ENCODE results near the gene TMEM106C. TPM values are rescaled to one million over a fixed set of nuclear protein-coding genes. Genes with fewer than 3 reads are reported as not detected.

Gene TMEM106C
- total RNA-seq, 3 donors from 2014 or later (not counting 1 experiment from before 2014, with no cell fraction given) = 19.1 to 26.2 (median 22.5) TPM

GRCh38 chr12:47989666-47990065 lies 26.3 kb downstream of the TMEM106C start:
- H3K4me3 Mint-ChIP-seq = no peak overlapping the region
- intact Hi-C loops (cut with micrococcal nuclease) = no loop called here

GRCh38 chr12:47990351-47991105 lies 27.1 kb downstream of the TMEM106C start:
- Mint-ChIP-seq H3K4me1 (peaks cover 16 to 18% of the 10 kb centered on the region in 2 donors), H3K9me3 (no peaks in the 10 kb centered on the region), H3K27ac (no peak overlapping the region), H3K4me3 (no peak overlapping the region), H3K27me3 (ENCODE audit: low read depth in 2 of 2) (peaks cover 29 to 31% of the 10 kb centered on the region in 2 donors), H3K36me3 (no peaks in the 10 kb centered on the region)
- intact Hi-C loops (cut with micrococcal nuclease) = no loop called here
- H3K27me3 ChIP-seq (ENCODE audit: control insufficient read depth, insufficient read depth, low read length) = peaks cover 7% of the 10 kb centered on the region
- no peaks in the 10 kb centered on the region for H3K9me3 ChIP-seq (ENCODE audit: control insufficient read depth, insufficient read depth, low read length)
- DNase-seq (peak in 1 of 2 donors; percentile 77), ATAC-seq (peak; percentile 61 to 93 (median 61))
- H3K4me3 ChIP-seq (ENCODE audit: low read length) = no peak overlapping the region
- H3K4me1 ChIP-seq (ENCODE audit: control insufficient read depth, insufficient read depth, low read length) = peaks cover 23% of the 10 kb centered on the region
- no peak for TF ChIP-seq CTCF (IDR thresholded peaks at IDR 0.05)
- 13% methylated on average over 6 of the region's 7 CpGs for WGBS (ENCODE audit: insufficient coverage)
- no peaks in the 10 kb centered on the region for H3K36me3 ChIP-seq (ENCODE audit: control insufficient read depth, insufficient read depth, low read length)
- H3K27ac ChIP-seq (ENCODE audit: low read length) = no peak overlapping the region

More at GRCh38 chr12:47989666-47990065, 26.3 kb downstream of the TMEM106C start:
- Histone ChIP-seq H3K27me3 (ENCODE audit: control insufficient read depth, insufficient read depth, low read length) (peaks cover 7% of the 10 kb centered on the region), H3K9me3 (ENCODE audit: control insufficient read depth, insufficient read depth, low read length) (no peaks in the 10 kb centered on the region), H3K4me1 (ENCODE audit: control insufficient read depth, insufficient read depth, low read length) (peaks cover 23% of the 10 kb centered on the region), H3K36me3 (ENCODE audit: control insufficient read depth, insufficient read depth, low read length) (no peaks in the 10 kb centered on the region), H3K4me3 (ENCODE audit: low read length) (no peak overlapping the region), H3K27ac (ENCODE audit: low read length) (no peak overlapping the region)
- 88% methylated on average over 12 of the region's 12 CpGs for WGBS (ENCODE audit: insufficient coverage)
- peaks cover 22 to 23% of the 10 kb centered on the region in 2 donors for H3K27me3 Mint-ChIP-seq (ENCODE audit: low read depth in 2 of 2)
- H3K36me3 Mint-ChIP-seq = no peaks in the 10 kb centered on the region
- peaks cover 16 to 18% of the 10 kb centered on the region in 2 donors for H3K4me1 Mint-ChIP-seq
- H3K27ac Mint-ChIP-seq = no peak overlapping the region
- ATAC-seq = no peak
- no peak for TF ChIP-seq CTCF (IDR thresholded peaks at IDR 0.05)
- no peaks in the 10 kb centered on the region for H3K9me3 Mint-ChIP-seq
- no peak for DNase-seq

GRCh38 chr12:47991106-47992061 lies 28.0 kb downstream of the TMEM106C start:
- H3K9me3 Mint-ChIP-seq = no peaks in the 10 kb centered on the region
- Histone ChIP-seq H3K27me3 (ENCODE audit: control insufficient read depth, insufficient read depth, low read length) (peaks cover 7% of the 10 kb centered on the region), H3K36me3 (ENCODE audit: control insufficient read depth, insufficient read depth, low read length) (no peaks in the 10 kb centered on the region), H3K4me3 (ENCODE audit: low read length) (no peak overlapping the region), H3K9me3 (ENCODE audit: control insufficient read depth, insufficient read depth, low read length) (no peaks in the 10 kb centered on the region), H3K27ac (ENCODE audit: low read length) (no peak overlapping the region), H3K4me1 (ENCODE audit: control insufficient read depth, insufficient read depth, low read length) (peaks cover 23% of the 10 kb centered on the region)
- 96% methylated on average over 13 of the region's 13 CpGs for WGBS (ENCODE audit: insufficient coverage)
- ATAC-seq = no peak
- intact Hi-C loops (cut with micrococcal nuclease) = no loop called here
- H3K4me1 Mint-ChIP-seq = peaks cover 16 to 18% of the 10 kb centered on the region in 2 donors
- TF ChIP-seq CTCF (IDR thresholded peaks at IDR 0.05) = no peak
- peaks cover 34 to 35% of the 10 kb centered on the region in 2 donors for H3K27me3 Mint-ChIP-seq (ENCODE audit: low read depth in 2 of 2)
- no peak overlapping the region for H3K4me3 Mint-ChIP-seq
- H3K36me3 Mint-ChIP-seq = no peaks in the 10 kb centered on the region
- DNase-seq = no peak
- H3K27ac Mint-ChIP-seq = no peak overlapping the region
